Suppressor macrophage treated with lipopolysaccharide for 1 hour (primary cell): ENCODE data around the gene OPA1.
"Not testable (repeated sequence)": the region's sequence is repeated elsewhere in the genome, so short reads cannot be mapped to it uniquely, and the experiment has no call there.

Experiments used
- DNase-seq, 3 donors: peaks; one replicate each; pipeline ENCODE4 v3.0.0-alpha.2; 2020 to 2022

Gene OPA1

DNA sequence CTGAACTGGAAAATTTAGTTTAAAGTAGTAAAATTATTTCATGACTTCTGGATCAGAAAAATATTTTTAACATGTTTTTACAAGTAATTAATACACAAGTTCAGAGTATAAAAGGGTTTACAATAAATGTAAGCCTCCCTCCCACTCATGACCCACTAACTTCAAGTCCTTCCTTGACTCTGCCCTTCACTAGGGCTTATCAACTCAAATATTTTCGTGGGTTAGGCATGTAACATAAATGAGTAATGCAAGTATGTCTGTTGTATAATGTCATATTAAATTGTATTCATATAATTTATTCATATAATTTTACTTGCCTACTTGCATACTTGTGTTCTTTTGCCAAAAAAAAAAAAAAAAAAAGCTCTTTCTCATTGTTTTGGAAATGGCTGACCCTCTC, 3.4 kb upstream of the OPA1 start:
- no peak for DNase-seq

- DNase-seq, result peak; percentile 42 to 56 (median 46)
These were observed 2.7 kb upstream of the OPA1 start for GRCh38 chr3:193590088-193590856.

DNA sequence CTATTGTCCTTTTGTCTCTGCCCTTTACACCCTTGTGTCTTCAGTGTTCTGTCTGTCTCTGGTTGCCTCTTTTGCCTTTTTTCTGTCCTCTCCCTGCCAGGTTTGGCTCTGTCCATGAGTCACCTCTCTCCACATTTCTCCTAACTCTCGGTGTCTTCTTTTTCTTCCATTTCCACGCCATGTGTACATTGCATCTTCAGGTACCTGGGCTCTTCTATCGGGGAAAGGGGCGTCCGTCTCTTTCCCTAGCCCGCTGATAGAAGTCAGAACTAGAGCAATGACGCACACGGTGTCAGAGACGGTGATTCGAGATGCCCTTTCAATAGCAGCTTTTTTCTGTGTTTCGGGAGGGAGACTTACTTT, 641 bp downstream of the OPA1 start:
- peak; percentile 22 to 40 (median 29) for DNase-seq

DNA sequence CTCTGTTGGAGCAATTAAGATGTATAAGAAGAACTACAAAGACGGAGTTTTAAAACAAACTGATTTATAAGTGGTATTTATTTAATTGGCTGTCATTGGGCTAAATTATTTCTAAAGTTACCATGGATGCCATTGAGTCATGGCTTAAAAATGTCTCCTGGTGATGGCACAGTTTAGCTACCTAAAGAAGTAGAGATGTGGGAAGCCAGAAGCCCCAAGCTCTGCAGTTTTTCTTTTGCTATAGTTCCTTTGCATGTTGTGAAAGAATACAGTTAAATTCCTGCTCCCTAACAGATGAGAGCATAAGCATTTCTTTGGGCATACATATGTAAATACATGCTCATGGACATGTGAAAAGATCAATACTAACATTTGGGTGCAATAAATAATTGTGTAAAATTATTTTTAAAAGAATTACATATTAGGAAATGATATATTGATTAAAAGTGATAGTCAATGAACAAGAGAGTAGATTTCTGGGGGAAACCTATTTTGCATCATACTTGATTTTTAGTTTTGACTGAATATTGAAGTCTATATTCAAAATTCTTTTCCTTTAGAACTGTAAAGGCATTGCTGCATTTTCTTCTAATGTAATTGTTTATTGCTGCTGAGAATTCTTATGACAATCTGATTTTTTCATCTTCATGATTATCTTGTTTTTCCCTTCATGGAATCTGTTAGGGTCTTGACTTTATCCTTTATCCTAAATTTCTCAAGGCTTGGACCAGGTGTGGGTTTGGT, 2.1 kb downstream of the OPA1 start:
- no peak for DNase-seq

DNA sequence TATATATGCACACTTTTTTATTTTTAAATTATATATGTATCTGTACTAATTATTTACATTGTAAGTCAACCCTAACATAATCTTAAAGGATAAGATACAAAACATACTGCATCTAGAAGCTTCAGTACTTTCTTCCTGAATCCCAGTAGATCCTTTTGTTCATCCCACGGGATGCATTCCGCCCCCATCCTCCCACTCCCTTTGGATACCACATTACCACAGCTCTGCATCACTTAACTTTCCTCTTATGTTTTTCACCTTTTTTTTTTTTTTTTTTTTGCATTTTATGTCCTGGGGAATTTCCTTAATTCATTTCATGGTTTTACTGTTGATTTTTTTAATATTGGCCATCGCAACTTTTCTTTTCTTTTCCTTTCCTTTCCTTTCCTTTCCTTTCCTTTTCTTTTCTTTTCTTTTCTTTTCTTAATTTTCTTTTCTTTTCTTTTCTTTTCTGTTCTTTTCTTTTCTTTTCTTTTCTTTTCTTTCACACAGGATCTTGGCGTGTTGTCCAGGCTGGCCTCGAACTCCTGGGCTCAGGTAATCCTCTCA, 3.0 kb downstream of the OPA1 start:
- DNase-seq, result no peak

GRCh38 chr3:193598202-193598601, 5.2 kb downstream of the OPA1 start:
- DNase-seq, result no peak

GRCh38 chr3:193599393-193599792, 6.4 kb downstream of the OPA1 start:
- no peak for DNase-seq

GRCh38 chr3:193605876-193606275, 12.9 kb downstream of the OPA1 start:
- DNase-seq, result peak; percentile 78 to 90 (median 85)

- DNase-seq, result not testable (repeated sequence)
These were observed 13.9 kb downstream of the OPA1 start for GRCh38 chr3:193606892-193607291.

DNA sequence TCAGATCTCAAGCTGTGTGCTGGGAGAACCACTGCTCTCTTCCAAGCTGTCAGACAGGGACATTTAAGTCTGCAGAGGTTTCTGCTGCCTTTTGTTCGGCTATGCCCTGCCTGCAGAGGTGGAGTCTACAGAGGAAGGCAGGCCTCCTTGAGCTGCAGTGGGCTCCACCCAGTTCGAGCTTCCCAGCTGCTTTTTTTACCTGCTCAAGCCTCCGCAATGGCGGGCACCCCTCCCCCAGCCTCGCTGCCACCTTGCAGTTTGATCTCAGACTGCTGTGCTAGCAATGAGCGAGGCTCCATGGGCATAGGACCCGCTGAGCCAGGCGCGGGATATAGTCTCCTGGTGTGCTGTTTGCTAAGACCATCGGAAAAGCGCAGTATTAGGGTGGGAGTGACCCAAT, 17.5 kb downstream of the OPA1 start:
- not testable (repeated sequence) for DNase-seq

- no peak for DNase-seq
These were observed 21.4 kb downstream of the OPA1 start for GRCh38 chr3:193614430-193614829.

- DNase-seq, result no peak
These were observed 24.6 kb downstream of the OPA1 start for GRCh38 chr3:193617628-193618027.

DNA sequence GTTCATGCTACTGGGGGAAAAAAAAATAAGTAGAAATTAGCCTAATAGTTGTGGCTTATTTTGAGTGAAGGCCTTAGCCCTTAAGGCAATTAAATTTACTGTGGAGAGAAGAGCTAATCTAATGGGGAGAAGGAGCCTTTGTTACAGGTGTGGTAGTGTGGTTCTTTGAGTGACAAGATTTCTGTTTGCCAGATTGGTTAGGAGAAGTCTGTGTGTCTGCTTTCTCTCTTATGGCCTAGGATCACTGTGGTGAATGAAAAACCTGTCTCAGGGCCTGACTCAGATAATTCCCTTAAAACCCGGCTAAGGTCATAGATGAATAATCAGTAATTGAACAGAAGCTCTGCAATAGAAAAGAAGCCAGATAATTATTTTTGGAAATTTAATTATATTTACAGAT, 27.0 kb downstream of the OPA1 start:
- DNase-seq, result no peak

GRCh38 chr3:193620650-193621049, 27.6 kb downstream of the OPA1 start:
- no peak for DNase-seq

- no peak for DNase-seq
These were observed 28.1 kb downstream of the OPA1 start for GRCh38 chr3:193621127-193621526.

GRCh38 chr3:193630005-193630404, 37.0 kb downstream of the OPA1 start:
- no peak for DNase-seq

DNA sequence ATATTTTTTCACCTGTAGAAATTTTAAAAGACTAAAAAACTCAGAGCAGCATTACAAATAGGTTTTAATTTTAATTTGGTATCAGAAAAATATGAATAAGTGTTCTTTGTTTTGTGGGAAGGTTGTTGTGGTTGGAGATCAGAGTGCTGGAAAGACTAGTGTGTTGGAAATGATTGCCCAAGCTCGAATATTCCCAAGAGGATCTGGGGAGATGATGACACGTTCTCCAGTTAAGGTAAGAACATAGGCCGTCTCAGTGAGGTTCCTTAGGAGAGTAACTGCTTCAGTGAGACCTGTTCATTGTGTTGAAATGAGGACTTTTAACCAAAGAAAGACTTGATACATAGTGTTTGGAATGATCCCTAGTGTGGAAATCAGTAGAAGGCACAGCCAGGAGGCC, 44.8 kb downstream of the OPA1 start:
- DNase-seq, result no peak

- no peak for DNase-seq
These were observed 45.8 kb downstream of the OPA1 start for GRCh38 chr3:193638833-193639232.

DNA sequence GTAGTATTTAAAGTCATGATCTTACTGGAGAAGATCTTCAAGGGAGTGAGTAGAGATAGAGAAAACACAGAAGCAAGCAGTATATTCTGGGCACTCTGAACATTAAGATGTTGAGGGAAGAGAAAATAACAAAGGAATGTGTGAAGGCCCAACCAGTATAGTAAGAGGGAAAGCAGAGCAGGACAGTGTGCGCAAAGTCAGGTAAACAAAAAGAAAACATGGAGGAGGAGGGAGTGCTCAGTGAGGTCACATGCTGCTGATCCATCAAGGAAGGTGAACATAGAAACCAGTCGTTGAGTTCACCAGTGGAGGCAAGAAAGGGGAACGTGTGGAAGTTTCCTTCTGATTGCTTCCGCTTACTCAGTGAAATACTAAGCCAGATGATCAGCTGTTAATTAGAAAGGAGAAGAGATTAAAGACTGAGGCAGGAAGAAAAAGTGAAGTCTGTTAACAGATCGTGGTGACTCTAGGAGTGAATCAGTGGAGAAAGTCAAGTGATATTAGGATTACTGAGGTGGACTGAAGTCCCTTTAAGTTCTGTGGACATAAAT, 47.2 kb downstream of the OPA1 start:
- DNase-seq, result peak; percentile 62 to 78 (median 69)

GRCh38 chr3:193640728-193641439, 47.9 kb downstream of the OPA1 start:
- peak in 2 of 3 donors; percentile 2 to 27 for DNase-seq

DNA sequence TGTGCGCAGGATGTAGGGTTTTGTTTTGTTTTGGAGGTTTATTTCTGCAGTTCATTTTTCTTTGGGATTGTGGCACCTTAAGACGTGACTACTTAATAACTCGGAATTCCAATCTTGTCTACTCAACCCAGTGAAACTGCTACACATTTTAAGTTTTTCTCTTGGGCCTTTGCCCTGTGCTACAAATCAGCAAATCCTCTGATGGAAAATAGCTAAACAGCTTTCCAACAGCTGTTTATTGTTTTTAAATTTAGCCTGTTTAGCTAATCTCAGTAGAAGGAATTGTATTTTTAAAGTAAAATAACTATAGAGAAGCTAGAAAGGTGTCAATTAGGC, 48.4 kb downstream of the OPA1 start:
- DNase-seq, result no peak

DNA sequence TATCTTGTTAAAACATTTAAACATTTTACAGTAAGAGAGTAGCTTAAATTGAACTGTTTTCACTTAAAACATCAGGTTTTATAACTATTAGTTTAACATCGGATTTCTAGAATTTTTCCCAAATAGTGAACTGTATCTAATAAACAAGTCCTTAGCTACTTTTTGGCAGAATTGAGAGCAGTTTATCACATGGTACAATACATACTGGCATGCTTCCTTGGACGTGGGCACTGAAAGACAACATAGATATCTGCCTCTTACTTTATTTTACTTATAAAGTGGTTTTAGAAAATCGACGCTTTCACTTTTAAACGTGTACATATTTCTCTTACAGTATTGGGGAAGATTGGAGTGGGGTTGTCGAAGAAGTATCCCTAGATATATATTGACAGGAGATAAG, 52.8 kb downstream of the OPA1 start:
- DNase-seq, result no peak

- no peak for DNase-seq
These were observed 55.6 kb downstream of the OPA1 start for GRCh38 chr3:193648542-193649076.
